ENCODE data around the gene CDH12.

CDH12 gene

GRCh38 chr5:22070186-22070728, 782.9 kb downstream of the CDH12 start:
- H4K20me1 ChIP-seq (ENCODE audit: low read depth, low read length) = no peaks in the 10 kb centered on the region
- no peak overlapping the region for H2AFZ ChIP-seq (ENCODE audit: low read depth, low read length, severe bottlenecking)
- H3K27ac ChIP-seq (ENCODE audit: low read depth, low read length) = no peak overlapping the region
- no peak overlapping the region for H3K4me3 ChIP-seq (ENCODE audit: insufficient read depth, low read length, poor library complexity, severe bottlenecking)
- TF ChIP-seq EZH2phosphoT487 (conservative IDR thresholded peaks at IDR 0.05; ENCODE audit: low read length) (no peak), CTCF (IDR thresholded peaks at IDR 0.05; ENCODE audit: insufficient read depth, low read length, poor library complexity, severe bottlenecking) (no peak)
- no peaks in the 10 kb centered on the region for H3K9me3 ChIP-seq (ENCODE audit: insufficient read depth, low read length)
- no peaks in the 10 kb centered on the region for H3K9me2 ChIP-seq (replicated peaks; ENCODE audit: insufficient read depth, low read length)
- H3K9ac ChIP-seq (ENCODE audit: low read length) = no peak overlapping the region
- no peaks in the 10 kb centered on the region for H3K79me2 ChIP-seq (ENCODE audit: insufficient read depth, low read length)
- no peaks in the 10 kb centered on the region for H3K36me3 ChIP-seq (ENCODE audit: low read length)
- no peak overlapping the region for H3K4me2 ChIP-seq (ENCODE audit: low read depth, low read length, poor library complexity, severe bottlenecking)
- no peaks in the 10 kb centered on the region for H3F3A ChIP-seq (ENCODE audit: insufficient read depth)
- H3K27me3 ChIP-seq (ENCODE audit: low read length) = no peaks in the 10 kb centered on the region

GRCh38 chr5:22063717-22064116, 789.4 kb downstream of the CDH12 start:
- Histone ChIP-seq H3K27ac (ENCODE audit: low read depth, low read length) (no peak overlapping the region), H3K9me3 (ENCODE audit: insufficient read depth, low read length) (no peaks in the 10 kb centered on the region), H2AFZ (ENCODE audit: low read depth, low read length, severe bottlenecking) (no peak overlapping the region), H3K27me3 (ENCODE audit: low read length) (no peaks in the 10 kb centered on the region), H3K4me2 (ENCODE audit: low read depth, low read length, poor library complexity, severe bottlenecking) (no peak overlapping the region), H4K20me1 (ENCODE audit: low read depth, low read length) (no peaks in the 10 kb centered on the region), H3K9ac (ENCODE audit: low read length) (no peak overlapping the region), H3K9me2 (replicated peaks; ENCODE audit: insufficient read depth, low read length) (no peaks in the 10 kb centered on the region), H3K36me3 (ENCODE audit: low read length) (no peaks in the 10 kb centered on the region), H3K79me2 (ENCODE audit: insufficient read depth, low read length) (no peaks in the 10 kb centered on the region), H3F3A (ENCODE audit: insufficient read depth) (no peaks in the 10 kb centered on the region), H3K4me3 (ENCODE audit: insufficient read depth, low read length, poor library complexity, severe bottlenecking) (no peak overlapping the region)
- TF ChIP-seq EZH2phosphoT487 (conservative IDR thresholded peaks at IDR 0.05; ENCODE audit: low read length) (no peak), CTCF (IDR thresholded peaks at IDR 0.05; ENCODE audit: insufficient read depth, low read length, poor library complexity, severe bottlenecking) (no peak)

GRCh38 chr5:22058620-22059019, 794.5 kb downstream of the CDH12 start:
- Histone ChIP-seq H3K27me3 (ENCODE audit: low read length) (no peaks in the 10 kb centered on the region), H3K36me3 (ENCODE audit: low read length) (no peaks in the 10 kb centered on the region)
- TF ChIP-seq EZH2phosphoT487 (conservative IDR thresholded peaks at IDR 0.05; ENCODE audit: low read length) (no peak), CTCF (IDR thresholded peaks at IDR 0.05; ENCODE audit: insufficient read depth, low read length, poor library complexity, severe bottlenecking) (no peak)

More at GRCh38 chr5:22058620-22059019, 794.5 kb downstream of the CDH12 start:
- Histone ChIP-seq H3K9me3 (ENCODE audit: insufficient read depth, low read length) (no peaks in the 10 kb centered on the region), H4K20me1 (ENCODE audit: low read depth, low read length) (no peaks in the 10 kb centered on the region), H3K9ac (ENCODE audit: low read length) (no peak overlapping the region), H3K27ac (ENCODE audit: low read depth, low read length) (no peak overlapping the region), H2AFZ (ENCODE audit: low read depth, low read length, severe bottlenecking) (no peak overlapping the region), H3K79me2 (ENCODE audit: insufficient read depth, low read length) (no peaks in the 10 kb centered on the region), H3K4me3 (ENCODE audit: insufficient read depth, low read length, poor library complexity, severe bottlenecking) (no peak overlapping the region), H3F3A (ENCODE audit: insufficient read depth) (no peaks in the 10 kb centered on the region), H3K4me2 (ENCODE audit: low read depth, low read length, poor library complexity, severe bottlenecking) (no peak overlapping the region), H3K9me2 (replicated peaks; ENCODE audit: insufficient read depth, low read length) (no peaks in the 10 kb centered on the region)
